Kidney epithelial cell (primary cell): ENCODE data around the gene TUBB3. TPM values are rescaled to one million over a fixed set of nuclear protein-coding genes. Genes with fewer than 3 reads are reported as not detected.

Source experiments
- DNase-seq: peaks from one replicate; pipeline ENCODE4 v3.0.0-alpha.2; 2010; ENCODE audit warnings: low read depth
- H3K27me3 ChIP-seq: 2 replicates; pipeline ENCODE4 v1.6.0; 2011; ENCODE audit warnings: low read length; ENCODE audit not compliant: control insufficient read depth, insufficient read depth
- H3K36me3 ChIP-seq: 2 replicates; pipeline ENCODE4 v1.5.1; 2011; ENCODE audit warnings: low read length; ENCODE audit not compliant: control insufficient read depth, insufficient read depth
- H3K4me3 ChIP-seq: 2 replicates; pipeline ENCODE4 v1.5.1; 2011; ENCODE audit warnings: low read depth, mild to moderate bottlenecking, control low read depth, low read length
- CTCF ChIP-seq: IDR thresholded peaks from 2 replicates; pipeline ENCODE4 v1.5.1; 2011; ENCODE audit warnings: mild to moderate bottlenecking, moderate library complexity, low read length, control low read depth, inconsistent platforms; ENCODE audit not compliant: insufficient read depth, poor library complexity, severe bottlenecking
- total RNA-seq: library from RNA; depleted of rRNA; stranded (reverse); fragments of >200 nt; gene quantifications from 2 replicates; pipeline ENCODE4 v1.2.3, GENCODE V29; 2015

The TUBB3 gene
- total RNA-seq, 1 donor from 2014 or later: 599 TPM

- no peak for DNase-seq
- Histone ChIP-seq H3K4me3 (no peak overlapping the region), H3K36me3 (peaks cover 2% of the 10 kb centered on the region), H3K27me3 (no peaks in the 10 kb centered on the region)
- no peak for TF ChIP-seq CTCF
Observed at GRCh38 chr16:89938175-89938885, 15.2 kb downstream of the TUBB3 start.

GRCh38 chr16:89944773-89945172, 21.6 kb downstream of the TUBB3 start:
- H3K36me3 ChIP-seq: no peaks in the 10 kb centered on the region
- no peaks in the 10 kb centered on the region for H3K27me3 ChIP-seq
- TF ChIP-seq CTCF: no peak
- no peak for DNase-seq
- H3K4me3 ChIP-seq: no peak overlapping the region

GRCh38 chr16:89945654-89946053, 22.5 kb downstream of the TUBB3 start:
- no peak for TF ChIP-seq CTCF
- H3K4me3 ChIP-seq: no peak overlapping the region
- H3K36me3 ChIP-seq: no peaks in the 10 kb centered on the region
- no peaks in the 10 kb centered on the region for H3K27me3 ChIP-seq
- DNase-seq: no peak

- H3K4me3 ChIP-seq: no peak overlapping the region
- TF ChIP-seq CTCF: no peak
- no peaks in the 10 kb centered on the region for H3K36me3 ChIP-seq
- no peaks in the 10 kb centered on the region for H3K27me3 ChIP-seq
- no peak for DNase-seq
Observed at GRCh38 chr16:89946515-89946914, 23.4 kb downstream of the TUBB3 start.

GRCh38 chr16:89949121-89949742, 26.1 kb downstream of the TUBB3 start:
- Histone ChIP-seq H3K27me3 (no peaks in the 10 kb centered on the region), H3K4me3 (peak overlapping the region; percentile 82), H3K36me3 (no peaks in the 10 kb centered on the region)
- no peak for TF ChIP-seq CTCF
- DNase-seq: no peak

GRCh38 chr16:89949756-89950155, 26.6 kb downstream of the TUBB3 start:
- no peaks in the 10 kb centered on the region for H3K36me3 ChIP-seq
- no peaks in the 10 kb centered on the region for H3K27me3 ChIP-seq
- no peak for TF ChIP-seq CTCF
- DNase-seq: no peak
- H3K4me3 ChIP-seq: peak overlapping the region; percentile 82
